Fibroblast of pulmonary artery (primary cell): ENCODE data around the gene QSOX2.

Experiments
- DNase-seq: peaks from one replicate; pipeline ENCODE4 v3.0.0-alpha.2; 2010; ENCODE audit warnings: low read depth
- H3K4me3 ChIP-seq: replicated peaks from 2 replicates; pipeline ENCODE4 v1.5.1; 2011; ENCODE audit warnings: low read depth, mild to moderate bottlenecking, control low read depth, low read length, moderate library complexity
- TF ChIP-seq, protein P1 (sequence below): IDR thresholded peaks from 2 replicates; pipeline ENCODE4 v1.5.1; 2011; ENCODE audit warnings: mild to moderate bottlenecking, control low read depth, low read length, inconsistent platforms; ENCODE audit errors: missing control alignments

QSOX2 gene

DNA sequence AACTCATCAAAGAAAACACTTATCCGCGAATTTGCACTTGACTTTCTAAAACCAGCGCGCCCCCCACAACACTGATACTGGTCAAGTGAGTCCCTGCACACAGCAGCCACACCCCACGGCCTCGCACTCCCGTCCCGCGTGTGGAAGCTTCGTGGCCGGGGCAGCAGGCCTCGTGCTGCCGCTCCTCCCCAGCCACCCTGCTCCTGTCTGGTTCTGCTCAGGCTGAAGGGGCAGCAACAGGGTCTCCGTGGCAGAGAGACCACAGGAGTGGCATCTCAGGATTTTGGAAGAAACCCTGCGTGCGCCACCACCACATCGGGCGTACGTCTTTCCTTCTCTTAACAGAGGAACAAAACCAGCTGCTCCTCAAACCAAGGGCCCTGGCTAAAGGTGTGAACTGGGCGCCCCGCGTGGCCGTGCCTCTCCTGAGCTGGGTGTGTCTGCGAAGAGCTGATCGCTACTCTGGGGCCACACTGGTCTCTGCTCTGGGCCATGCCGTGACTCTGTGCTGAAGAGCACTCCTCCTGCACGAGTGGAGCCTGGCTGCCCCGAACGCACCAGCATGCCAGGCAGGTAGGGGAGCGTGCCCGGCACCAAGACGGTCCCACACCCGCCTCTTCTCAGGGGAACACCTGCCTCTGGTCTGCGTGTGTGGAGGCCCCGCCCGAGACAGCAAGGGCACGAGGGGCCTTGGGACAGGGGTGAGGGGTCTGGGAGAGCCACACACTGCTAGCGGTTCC is 23.3 kb downstream of the QSOX2 start:
- TF ChIP-seq, protein P1, sequence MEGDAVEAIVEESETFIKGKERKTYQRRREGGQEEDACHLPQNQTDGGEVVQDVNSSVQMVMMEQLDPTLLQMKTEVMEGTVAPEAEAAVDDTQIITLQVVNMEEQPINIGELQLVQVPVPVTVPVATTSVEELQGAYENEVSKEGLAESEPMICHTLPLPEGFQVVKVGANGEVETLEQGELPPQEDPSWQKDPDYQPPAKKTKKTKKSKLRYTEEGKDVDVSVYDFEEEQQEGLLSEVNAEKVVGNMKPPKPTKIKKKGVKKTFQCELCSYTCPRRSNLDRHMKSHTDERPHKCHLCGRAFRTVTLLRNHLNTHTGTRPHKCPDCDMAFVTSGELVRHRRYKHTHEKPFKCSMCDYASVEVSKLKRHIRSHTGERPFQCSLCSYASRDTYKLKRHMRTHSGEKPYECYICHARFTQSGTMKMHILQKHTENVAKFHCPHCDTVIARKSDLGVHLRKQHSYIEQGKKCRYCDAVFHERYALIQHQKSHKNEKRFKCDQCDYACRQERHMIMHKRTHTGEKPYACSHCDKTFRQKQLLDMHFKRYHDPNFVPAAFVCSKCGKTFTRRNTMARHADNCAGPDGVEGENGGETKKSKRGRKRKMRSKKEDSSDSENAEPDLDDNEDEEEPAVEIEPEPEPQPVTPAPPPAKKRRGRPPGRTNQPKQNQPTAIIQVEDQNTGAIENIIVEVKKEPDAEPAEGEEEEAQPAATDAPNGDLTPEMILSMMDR, result no peak
- H3K4me3 ChIP-seq, result no peak overlapping the region
- no peak for DNase-seq

DNA sequence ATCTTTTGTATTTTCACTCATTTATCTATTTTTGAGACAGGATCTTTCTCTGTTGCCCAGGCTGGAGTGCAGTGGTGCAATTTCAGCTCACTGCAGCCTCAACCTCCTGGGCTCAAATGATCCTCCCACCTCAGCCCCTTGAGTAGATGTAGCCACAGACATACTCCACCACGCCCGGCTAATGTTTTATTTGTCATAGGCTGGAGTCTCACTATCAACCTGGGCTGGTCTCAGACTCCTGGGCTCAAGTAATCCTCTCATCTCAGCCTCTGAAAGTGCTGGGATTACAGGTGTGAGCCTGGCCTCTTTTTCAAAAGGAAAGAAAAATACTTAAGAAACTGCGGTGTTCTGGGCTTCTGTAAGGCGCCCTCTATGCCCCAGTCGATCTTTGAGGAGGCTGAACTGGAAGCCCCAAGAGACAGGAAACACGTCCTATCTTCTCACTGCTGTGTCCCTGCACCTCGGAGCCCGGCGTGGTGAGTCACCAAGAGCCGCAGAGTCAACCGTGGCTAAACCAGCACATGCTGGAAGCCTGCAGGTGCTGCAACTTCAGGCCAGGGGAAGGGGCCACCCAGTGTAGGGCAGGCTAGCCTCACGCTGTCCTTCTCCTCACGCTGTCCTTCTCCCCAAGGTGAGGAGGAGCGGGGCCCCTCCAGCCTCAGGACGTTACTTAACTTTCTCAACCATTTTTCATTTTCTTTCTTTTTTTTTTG is 25.4 kb downstream of the QSOX2 start:
- H3K4me3 ChIP-seq, result no peak overlapping the region
- peak; percentile 23 for DNase-seq
- TF ChIP-seq, protein P1, result no peak

DNA sequence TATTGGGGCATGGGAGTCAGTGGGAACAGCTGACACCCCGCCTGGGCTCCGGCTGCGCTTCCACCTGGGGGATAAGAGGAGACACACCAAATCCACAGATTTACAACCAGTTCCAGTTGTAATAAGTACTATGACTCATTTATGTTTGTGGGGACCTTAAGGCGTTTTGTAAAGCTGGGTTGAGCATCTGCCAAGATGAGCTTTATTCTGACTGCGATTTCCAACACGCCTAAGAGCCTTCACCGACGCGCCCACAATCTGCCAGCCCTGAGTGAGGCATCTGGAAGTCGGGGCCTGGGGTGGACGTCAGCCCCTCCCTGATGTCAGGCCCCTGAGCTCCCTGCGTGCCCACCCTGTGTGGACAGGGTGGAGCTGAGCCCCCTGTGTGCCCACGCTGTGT is 26.3 kb downstream of the QSOX2 start:
- H3K4me3 ChIP-seq, result no peak overlapping the region
- DNase-seq, result no peak
- TF ChIP-seq, protein P1, result no peak

DNA sequence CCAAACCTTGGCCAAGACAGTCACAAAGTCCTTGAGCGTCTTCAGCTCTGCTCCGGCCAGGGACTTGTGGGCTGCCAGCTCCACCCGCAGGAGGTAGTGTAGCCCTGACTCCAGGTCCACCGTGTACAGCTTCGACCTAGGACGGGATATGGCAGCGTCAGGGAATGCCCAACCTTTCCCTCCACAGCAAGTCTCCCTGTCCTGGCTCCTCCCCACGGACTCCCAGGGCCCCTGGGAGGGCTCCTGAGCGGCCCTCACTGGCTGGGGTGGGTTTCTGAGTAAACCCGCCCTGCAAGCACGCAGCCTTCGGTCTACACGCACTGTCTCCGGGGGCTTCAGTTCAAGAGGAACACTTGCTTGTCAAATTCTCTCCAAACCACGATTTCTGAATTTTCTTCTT is 26.9 kb downstream of the QSOX2 start:
- TF ChIP-seq, protein P1, result no peak
- DNase-seq, result no peak
- H3K4me3 ChIP-seq, result no peak overlapping the region

DNA sequence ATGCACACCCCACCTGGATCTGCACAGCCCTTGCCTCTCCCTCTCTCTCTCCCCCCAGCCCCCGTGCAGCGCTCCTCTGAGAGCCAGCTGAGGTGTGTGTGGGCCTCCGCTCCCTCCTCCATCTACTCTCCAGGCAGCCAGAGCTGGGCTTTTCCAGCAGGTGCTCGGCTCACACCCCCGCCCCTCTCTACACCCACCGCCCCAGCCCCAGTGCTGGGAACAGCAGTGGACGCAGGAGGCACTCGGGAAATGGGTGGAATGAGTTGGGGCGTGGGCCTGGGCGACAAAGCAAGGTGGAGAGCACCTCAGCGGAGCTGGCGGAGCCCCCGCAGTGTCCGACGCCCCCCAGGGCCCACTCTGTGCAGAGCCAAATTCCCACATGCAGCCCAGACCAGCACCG is 27.3 kb downstream of the QSOX2 start:
- DNase-seq, result no peak

DNA sequence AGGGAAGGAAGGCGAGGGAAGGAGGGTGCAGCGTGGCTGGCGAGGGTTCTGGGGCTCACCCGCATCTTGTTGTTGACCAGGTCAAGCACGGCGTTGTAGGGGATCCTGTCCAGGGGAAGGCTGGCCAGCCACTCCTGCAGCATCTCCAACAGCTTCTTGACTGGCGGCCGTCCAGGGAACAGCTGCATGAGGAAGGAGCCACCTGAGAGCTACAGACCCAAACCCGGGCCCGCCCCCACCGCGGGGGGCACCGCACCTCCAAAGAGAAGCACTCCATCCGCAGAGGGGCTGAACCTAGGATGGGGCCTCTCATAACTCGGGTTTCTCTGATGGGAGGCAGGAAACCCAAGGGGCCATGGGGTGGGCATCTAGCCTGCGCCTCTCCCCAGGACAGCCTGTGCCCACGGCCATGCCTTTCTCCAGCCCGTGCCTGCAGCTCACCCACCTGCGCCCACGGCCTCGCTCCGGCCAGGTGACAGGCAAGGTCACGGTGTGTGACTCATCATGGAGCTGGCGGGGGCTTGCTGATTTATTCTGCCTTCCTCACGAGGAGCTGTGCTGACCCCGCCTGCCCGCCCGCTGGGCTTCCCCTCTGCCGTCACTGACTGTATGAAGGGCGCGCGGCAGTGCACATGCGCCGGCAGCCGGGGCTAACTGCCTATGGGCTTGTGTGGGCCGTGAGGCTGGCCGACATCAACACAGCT is 28.9 kb downstream of the QSOX2 start:
- H3K4me3 ChIP-seq, result no peak overlapping the region
- TF ChIP-seq, protein P1, result no peak
- no peak for DNase-seq

More for the DNA sequence above, 27.3 kb downstream of the QSOX2 start:
- no peak overlapping the region for H3K4me3 ChIP-seq
- TF ChIP-seq, protein P1, result no peak
